GM12872 (cell line): ENCODE data around the gene PKN3.

ENCODE experiments used
- CTCF ChIP-seq: IDR thresholded peaks from 3 replicates; pipeline ENCODE4 v1.5.1; 2011; ENCODE audit warnings: low read depth, mild to moderate bottlenecking, low read length, moderate library complexity; ENCODE audit not compliant: insufficient read depth

PKN3 gene

GRCh38 chr9:128701227-128701854, 962 bp upstream of the PKN3 start:
- no peak for TF ChIP-seq CTCF

GRCh38 chr9:128702949-128703615, 779 bp downstream of the PKN3 start:
- no peak for TF ChIP-seq CTCF

- no peak for TF ChIP-seq CTCF
Measured at GRCh38 chr9:128703616-128704355, 1.5 kb downstream of the PKN3 start.

- TF ChIP-seq CTCF = no peak
Measured at GRCh38 chr9:128704356-128704670, 2.0 kb downstream of the PKN3 start.

GRCh38 chr9:128705051-128705965, 3.0 kb downstream of the PKN3 start:
- no peak for TF ChIP-seq CTCF

- no peak for TF ChIP-seq CTCF
Measured at GRCh38 chr9:128706045-128706444, 3.7 kb downstream of the PKN3 start.
